ENCODE results near the gene OR10G2.

The OR10G2 gene

GRCh38 chr14:21668377-21668776 is 33.6 kb upstream of the OR10G2 start:
- DNase-seq (ENCODE audit: low read depth) = peak; percentile 86
- no peak for TF ChIP-seq CTCF (IDR thresholded peaks at IDR 0.05; ENCODE audit: low read length, missing control alignments)
- H3K4me3 ChIP-seq (replicated peaks; ENCODE audit: low read depth, low read length) = no peak overlapping the region

- H3K4me3 ChIP-seq (replicated peaks; ENCODE audit: low read depth, low read length) = no peak overlapping the region
- no peak for DNase-seq (ENCODE audit: low read depth)
- TF ChIP-seq CTCF (IDR thresholded peaks at IDR 0.05; ENCODE audit: low read length, missing control alignments) = no peak
Observed at GRCh38 chr14:21656980-21657379, 22.2 kb upstream of the OR10G2 start.

GRCh38 chr14:21654215-21654614 is 19.5 kb upstream of the OR10G2 start:
- H3K4me3 ChIP-seq (replicated peaks; ENCODE audit: low read depth, low read length) = no peak overlapping the region
- DNase-seq (ENCODE audit: low read depth) = no peak
- TF ChIP-seq CTCF (IDR thresholded peaks at IDR 0.05; ENCODE audit: low read length, missing control alignments) = no peak

- no peak for DNase-seq (ENCODE audit: low read depth)
- H3K4me3 ChIP-seq (replicated peaks; ENCODE audit: low read depth, low read length) = no peak within 1 kb of the TSS
- TF ChIP-seq CTCF (IDR thresholded peaks at IDR 0.05; ENCODE audit: low read length, missing control alignments) = no peak
Observed at GRCh38 chr14:21653331-21653885, 18.7 kb upstream of the OR10G2 start, which contains the start of gene OR4E2. Gene OR4E2 (plus strand): TSS chr14:21653835. CDS start chr14:21665083, 11,248 bp downstream.

- TF ChIP-seq CTCF (IDR thresholded peaks at IDR 0.05; ENCODE audit: low read length, missing control alignments) = no peak
- H3K4me3 ChIP-seq (replicated peaks; ENCODE audit: low read depth, low read length) = no peak overlapping the region
- no peak for DNase-seq (ENCODE audit: low read depth)
Observed at GRCh38 chr14:21652209-21652808, 17.6 kb upstream of the OR10G2 start.

- H3K4me3 ChIP-seq (replicated peaks; ENCODE audit: low read depth, low read length) = no peak overlapping the region
- no peak for TF ChIP-seq CTCF (IDR thresholded peaks at IDR 0.05; ENCODE audit: low read length, missing control alignments)
- DNase-seq (ENCODE audit: low read depth) = peak; percentile 65
Observed at GRCh38 chr14:21647380-21647779, 12.6 kb upstream of the OR10G2 start.

GRCh38 chr14:21643407-21643806 is 8.7 kb upstream of the OR10G2 start:
- no peak for DNase-seq (ENCODE audit: low read depth)
- H3K4me3 ChIP-seq (replicated peaks; ENCODE audit: low read depth, low read length) = no peak overlapping the region
- no peak for TF ChIP-seq CTCF (IDR thresholded peaks at IDR 0.05; ENCODE audit: low read length, missing control alignments)
